HCT116 (cell line): ENCODE measurements around the gene ADAMTSL2. TPM values are rescaled to one million over a fixed set of nuclear protein-coding genes. Genes with fewer than 3 reads are reported as not detected.

Experiments used
- ATAC-seq: fragments of 200-7000 bp; cut with Tn5 transposase; 2 replicates; pipeline ENCODE4 v1.9.1; 2020; ENCODE audit warnings: mild to moderate bottlenecking, moderate library complexity
- BruUV-seq: library from RNA; stranded (reverse); fragments of 400-500 nt; replicated peaks from 2 replicates; lab custom pipeline; 2021; lab: Mats Ljungman, UMichigan
- CTCF ChIA-PET: fragments of 300-600 bp; sonication (Branson Sonifier 250); formaldehyde crosslinking; loops from one replicate; lab custom pipeline; 2021; ENCODE audit warnings: antibody characterized with exemption; lab: Charles Lee
- POLR2A ChIA-PET: fragments of 300-600, 350-600 bp; sonication (Branson Sonifier 250); formaldehyde crosslinking; loops from one replicate; lab custom pipeline; 2021; ENCODE audit warnings: antibody characterized with exemption; lab: Charles Lee
- RAD21 ChIA-PET, 2 experiments: fragments of 300-600 bp; sonication (Branson Sonifier 250); formaldehyde crosslinking; loops; one replicate each; lab custom pipeline; 2023; ENCODE audit warnings: low total read pairs in 2 of 2; ENCODE audit not compliant: uncharacterized antibody in 2 of 2, unreplicated experiment in 2 of 2, low non-redundant PET in 1 of 2; lab: Charles Lee
- DNase-seq: peaks from one replicate; pipeline ENCODE4 v3.0.0-alpha.2; 2010; ENCODE audit warnings: low read depth, low spot score
- H2AFZ ChIP-seq: fragments of 200-600 bp; shearing (Covaris generic), sonication (generic); 2 replicates; pipeline ENCODE4 v1.6.1; 2017; ENCODE audit warnings: low read depth, mixed run types, mixed read lengths, antibody characterized with exemption, low read length; ENCODE audit not compliant: poor library complexity, severe bottlenecking
- H3K27ac ChIP-seq: 2 replicates; pipeline ENCODE4 v1.5.1; 2012; ENCODE audit warnings: low read depth, low read length
- H3K27me3 ChIP-seq: fragments of 200-600 bp; sonication (generic); 2 replicates; pipeline ENCODE4 v1.6.1; 2016; ENCODE audit warnings: mixed run types, low read length, mixed read lengths; ENCODE audit not compliant: insufficient read depth
- H3K36me3 ChIP-seq, 2 experiments: fragments of 200-500 bp in 1 of 2; fragments of 200-600 bp in 1 of 2; sonication (Bioruptor generic) in 1 of 2; sonication (generic) in 1 of 2; 2 replicates each; pipeline versions ENCODE4 v1.5.1 to v1.6.1; 2014 to 2016; ENCODE audit warnings: low read length in 2 of 2, inconsistent platforms in 1 of 2, mixed read lengths in 1 of 2, mixed run types in 1 of 2; ENCODE audit not compliant: insufficient read depth in 2 of 2, control insufficient read depth in 1 of 2
- H3K4me1 ChIP-seq, 2 experiments: fragments of 200-600 bp in 1 of 2; sonication (generic) in 1 of 2; 2 replicates each; pipeline versions ENCODE4 v1.5.1 to v1.6.1; 2012 to 2017; ENCODE audit warnings: low read length in 2 of 2, inconsistent platforms in 1 of 2, mild to moderate bottlenecking in 1 of 2, mixed read lengths in 1 of 2, mixed run types in 1 of 2, moderate library complexity in 1 of 2; ENCODE audit not compliant: insufficient read depth in 2 of 2, control insufficient read depth in 1 of 2
- H3K4me2 ChIP-seq: fragments of 200-600 bp; sonication (generic); 2 replicates; pipeline ENCODE4 v1.6.1; 2017; ENCODE audit warnings: mixed run types, low read length, mixed read lengths
- H3K4me3 ChIP-seq, 2 experiments: fragments of 200-600 bp in 1 of 2; sonication (generic) in 1 of 2; replicated peaks in 1 of 2; 2 replicates each; pipeline ENCODE4 v1.5.1; 2011 to 2016; ENCODE audit warnings: low read length in 2 of 2, control low read depth in 1 of 2, low read depth in 1 of 2, mild to moderate bottlenecking in 1 of 2, mixed read lengths in 1 of 2, mixed run types in 1 of 2
- H3K79me2 ChIP-seq: fragments of 200-600 bp; sonication (generic); 2 replicates; pipeline ENCODE4 v1.6.1; 2017; ENCODE audit warnings: mild to moderate bottlenecking, mixed run types, low read length, moderate library complexity, mixed read lengths; ENCODE audit not compliant: insufficient read depth
- H3K9ac ChIP-seq: fragments of 200-600 bp; sonication (generic); 2 replicates; pipeline ENCODE4 v1.6.1; 2016; ENCODE audit warnings: low read length, mixed read lengths
- H3K9me2 ChIP-seq: fragments of 200-600 bp; sonication (generic), shearing (Covaris generic); 2 replicates; pipeline ENCODE4 v1.6.1; 2017; ENCODE audit warnings: mixed run types, mild to moderate bottlenecking, moderate library complexity; ENCODE audit not compliant: insufficient read depth
- H3K9me3 ChIP-seq, 2 experiments: fragments of 200-500 bp in 1 of 2; fragments of 200-600 bp in 1 of 2; sonication (Bioruptor generic) in 1 of 2; sonication (generic) in 1 of 2; 2 replicates each; pipeline ENCODE4 v1.6.1; 2014 to 2017; ENCODE audit warnings: low read length in 2 of 2, mixed read lengths in 2 of 2, inconsistent platforms in 1 of 2, low read depth in 1 of 2, mild to moderate bottlenecking in 1 of 2, mixed run types in 1 of 2, moderate library complexity in 1 of 2; ENCODE audit not compliant: control insufficient read depth in 1 of 2, insufficient read depth in 1 of 2
- H4K20me1 ChIP-seq: fragments of 200-600 bp; sonication (generic), shearing (Covaris generic); 2 replicates; pipeline ENCODE4 v1.6.1; 2017; ENCODE audit warnings: mixed run types, mild to moderate bottlenecking, moderate library complexity; ENCODE audit not compliant: insufficient read depth
- ELF1 ChIP-seq: IDR thresholded peaks from 2 replicates; pipeline ENCODE4 v1.6.1; 2012; ENCODE audit warnings: low read depth, borderline replicate concordance
- EZH2 ChIP-seq: fragments of 200-600 bp; sonication (generic); IDR thresholded peaks from 2 replicates; pipeline ENCODE4 v1.6.1; 2017; ENCODE audit warnings: antibody characterized with exemption, mixed run types
- EZH2phosphoT487 ChIP-seq: fragments of 200-600 bp; IDR thresholded peaks from 2 replicates; pipeline ENCODE4 v1.6.1; 2018; ENCODE audit warnings: antibody characterized with exemption, borderline replicate concordance
- JUND ChIP-seq: IDR thresholded peaks from 2 replicates; pipeline ENCODE4 v1.6.1; 2012
- POLR2AphosphoS5 ChIP-seq: IDR thresholded peaks from 2 replicates; pipeline ENCODE4 v1.6.1; 2011; ENCODE audit warnings: mild to moderate bottlenecking, low read depth, low read length, moderate library complexity
- SIN3A ChIP-seq: IDR thresholded peaks from 2 replicates; pipeline ENCODE4 v1.6.1; 2012; ENCODE audit warnings: low read depth
- SP1 ChIP-seq: IDR thresholded peaks from 2 replicates; pipeline ENCODE4 v1.6.1; 2012; ENCODE audit warnings: low read depth
- TCF7L2 ChIP-seq: IDR thresholded peaks from 2 replicates; pipeline ENCODE4 v1.7.0; 2011; ENCODE audit warnings: borderline replicate concordance, inconsistent platforms; ENCODE audit not compliant: insufficient read depth, insufficient read length; ENCODE audit errors: extremely low read depth
- YY1 ChIP-seq: IDR thresholded peaks from 2 replicates; pipeline ENCODE4 v1.6.1; 2011; ENCODE audit warnings: low read length, low read depth, moderate library complexity, mild to moderate bottlenecking; ENCODE audit not compliant: insufficient replicate concordance; ENCODE audit errors: extremely low read depth
- intact Hi-C: fragments of 100-400 bp; cut with micrococcal nuclease; formaldehyde crosslinking; loops from 2 replicates; pipeline ENCODE4 v1.10.0; 2022
- total RNA-seq: library from RNA; stranded (reverse); gene quantifications from one replicate; pipeline ENCODE4 v1.2.1, GENCODE V29; 2021; ENCODE audit not compliant: unreplicated experiment
- TF ChIP-seq, protein P1 (sequence below): IDR thresholded peaks from 2 replicates; pipeline ENCODE4 v1.6.1; 2012
- TF ChIP-seq, protein P2 (sequence below): IDR thresholded peaks from 2 replicates; pipeline ENCODE4 v1.6.1; 2011; ENCODE audit warnings: mild to moderate bottlenecking, low read length, moderate library complexity; ENCODE audit not compliant: insufficient replicate concordance; ENCODE audit errors: extremely low read depth

ADAMTSL2 gene
- total RNA-seq, 1 experiment from 2014 or later: not detected

DNA sequence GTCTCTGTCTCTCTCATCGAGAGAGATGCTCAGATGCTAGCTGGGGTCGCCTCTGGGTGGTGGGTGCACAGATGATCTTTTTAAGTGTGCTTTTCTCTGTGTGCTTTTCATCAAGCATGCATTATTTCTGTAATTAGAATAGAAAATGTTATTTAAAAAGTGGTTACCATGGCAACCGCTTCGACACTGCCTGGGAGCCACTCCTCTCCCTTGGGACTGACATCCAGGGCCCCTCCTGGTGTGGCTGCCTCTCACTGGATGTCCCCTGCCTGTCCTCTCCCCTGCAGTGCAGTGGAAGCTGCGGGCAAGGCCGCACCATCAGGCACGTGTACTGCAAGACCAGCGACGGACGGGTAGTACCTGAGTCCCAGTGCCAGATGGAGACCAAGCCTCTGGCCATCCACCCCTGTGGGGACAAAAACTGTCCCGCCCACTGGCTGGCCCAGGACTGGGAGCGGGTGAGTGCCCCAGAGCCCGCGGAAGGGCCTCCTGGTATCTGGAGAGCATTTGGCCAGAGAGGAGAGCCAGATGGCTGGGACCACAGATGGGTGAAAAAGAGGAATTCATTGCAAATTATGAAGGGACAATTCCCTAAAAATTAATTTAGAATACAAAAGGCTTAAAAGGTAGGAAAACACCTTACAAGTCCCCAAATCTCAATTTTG is 34.7 kb downstream of the ADAMTSL2 start:
- Histone ChIP-seq H4K20me1 (no peaks in the 10 kb centered on the region), H3K36me3 (no peaks in the 10 kb centered on the region), H3K27me3 (no peaks in the 10 kb centered on the region), H3K9me2 (no peaks in the 10 kb centered on the region), H3K4me2 (no peak overlapping the region), H3K79me2 (no peaks in the 10 kb centered on the region), H3K9me3 (no peaks in the 10 kb centered on the region), H3K9ac (no peak overlapping the region), H3K4me3 (no peak overlapping the region), H2AFZ (no peak overlapping the region), H3K4me1 (no peaks in the 10 kb centered on the region), H3K27ac (no peak overlapping the region)
- no peak for TF ChIP-seq SIN3A
- no peak for TF ChIP-seq YY1
- TF ChIP-seq EZH2phosphoT487: no peak
- TF ChIP-seq ELF1: no peak
- no peak for TF ChIP-seq EZH2
- no peak for TF ChIP-seq TCF7L2
- TF ChIP-seq, protein P1, sequence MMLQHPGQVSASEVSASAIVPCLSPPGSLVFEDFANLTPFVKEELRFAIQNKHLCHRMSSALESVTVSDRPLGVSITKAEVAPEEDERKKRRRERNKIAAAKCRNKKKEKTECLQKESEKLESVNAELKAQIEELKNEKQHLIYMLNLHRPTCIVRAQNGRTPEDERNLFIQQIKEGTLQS: no peak
- TF ChIP-seq, protein P2, sequence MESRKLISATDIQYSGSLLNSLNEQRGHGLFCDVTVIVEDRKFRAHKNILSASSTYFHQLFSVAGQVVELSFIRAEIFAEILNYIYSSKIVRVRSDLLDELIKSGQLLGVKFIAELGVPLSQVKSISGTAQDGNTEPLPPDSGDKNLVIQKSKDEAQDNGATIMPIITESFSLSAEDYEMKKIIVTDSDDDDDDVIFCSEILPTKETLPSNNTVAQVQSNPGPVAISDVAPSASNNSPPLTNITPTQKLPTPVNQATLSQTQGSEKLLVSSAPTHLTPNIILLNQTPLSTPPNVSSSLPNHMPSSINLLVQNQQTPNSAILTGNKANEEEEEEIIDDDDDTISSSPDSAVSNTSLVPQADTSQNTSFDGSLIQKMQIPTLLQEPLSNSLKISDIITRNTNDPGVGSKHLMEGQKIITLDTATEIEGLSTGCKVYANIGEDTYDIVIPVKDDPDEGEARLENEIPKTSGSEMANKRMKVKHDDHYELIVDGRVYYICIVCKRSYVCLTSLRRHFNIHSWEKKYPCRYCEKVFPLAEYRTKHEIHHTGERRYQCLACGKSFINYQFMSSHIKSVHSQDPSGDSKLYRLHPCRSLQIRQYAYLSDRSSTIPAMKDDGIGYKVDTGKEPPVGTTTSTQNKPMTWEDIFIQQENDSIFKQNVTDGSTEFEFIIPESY: no peak
- TF ChIP-seq JUND: no peak
- TF ChIP-seq SP1: no peak
- TF ChIP-seq POLR2AphosphoS5: no peak
- ChIA-PET POLR2A (no interaction called here), RAD21 (no interaction called here), CTCF (no interaction called here)
- ATAC-seq (no peak), DNase-seq (no peak)
- intact Hi-C loops: no loop called here
- no TSS peak for BruUV-seq
